HUES6 (cell line): ENCODE results near the gene MEIS3.

Experiments used
- H3K27ac ChIP-seq: 2 replicates; pipeline ENCODE4 v1.7.0; 2013; ENCODE audit warnings: low read depth, mild to moderate bottlenecking, low read length, inconsistent platforms
- H3K27me3 ChIP-seq: 2 replicates; pipeline ENCODE4 v1.6.1; 2013; ENCODE audit warnings: low read length; ENCODE audit not compliant: control insufficient read depth, insufficient read depth
- H3K36me3 ChIP-seq: 2 replicates; pipeline ENCODE4 v1.6.1; 2013; ENCODE audit warnings: low read length; ENCODE audit not compliant: control insufficient read depth, insufficient read depth
- H3K4me1 ChIP-seq: 2 replicates; pipeline ENCODE4 v1.6.1; 2013; ENCODE audit warnings: low read length; ENCODE audit not compliant: control insufficient read depth, insufficient read depth
- H3K4me3 ChIP-seq: 2 replicates; pipeline ENCODE4 v1.5.1; 2013; ENCODE audit warnings: low read depth, low read length
- H3K9ac ChIP-seq: one replicate; pipeline ENCODE4 v1.6.1; 2013; ENCODE audit warnings: mild to moderate bottlenecking, low read length
- H3K9me3 ChIP-seq: 2 replicates; pipeline ENCODE4 v1.6.1; 2013; ENCODE audit warnings: low read depth, low read length; ENCODE audit not compliant: control insufficient read depth, insufficient read depth

MEIS3 gene

DNA sequence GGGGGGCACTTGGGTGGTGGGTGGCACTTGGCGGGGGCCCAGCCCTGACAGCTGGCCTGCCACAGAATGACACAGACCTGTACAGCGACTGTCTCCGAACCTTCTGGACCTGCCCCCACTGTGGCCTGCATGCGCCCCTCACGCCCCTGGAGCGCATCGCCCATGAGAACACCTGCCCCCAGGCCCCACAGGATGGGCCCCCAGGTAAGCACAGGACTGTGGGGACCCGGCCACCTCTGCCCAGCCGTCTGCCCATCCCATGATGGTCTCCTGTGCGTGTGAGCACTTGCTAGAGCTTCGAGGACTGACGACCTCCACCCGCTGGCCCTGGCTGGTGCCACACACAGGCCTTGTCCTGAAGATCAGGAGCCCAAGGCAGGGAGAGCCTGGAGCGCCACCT, 38.2 kb downstream of the MEIS3 start:
- Histone ChIP-seq H3K27ac (no peak overlapping the region), H3K36me3 (peaks cover 60% of the 10 kb centered on the region)

DNA sequence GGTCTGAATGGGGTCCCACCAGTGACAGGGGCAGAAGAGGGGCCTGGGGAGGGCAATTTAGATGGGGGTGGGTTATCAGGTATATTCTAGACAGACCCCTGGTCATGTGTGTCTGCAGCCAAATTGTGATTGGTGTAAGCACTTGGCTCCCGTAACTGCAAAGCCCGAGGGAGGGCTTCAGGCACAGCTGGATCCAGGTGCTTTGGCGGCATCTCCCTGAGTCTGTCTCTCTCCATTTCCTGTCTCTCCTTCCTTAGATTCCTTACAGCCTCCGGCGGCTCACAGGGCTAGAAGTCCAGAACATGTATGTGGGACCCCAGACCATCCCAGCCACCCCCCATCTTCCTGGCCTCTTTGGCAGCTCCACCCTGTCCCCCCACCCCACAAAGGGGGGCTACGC, 38.8 kb downstream of the MEIS3 start:
- Histone ChIP-seq H3K9me3 (no peaks in the 10 kb centered on the region), H3K9ac (no peak overlapping the region), H3K27ac (no peak overlapping the region), H3K36me3 (peaks cover 66% of the 10 kb centered on the region), H3K27me3 (no peaks in the 10 kb centered on the region), H3K4me1 (peaks cover 6% of the 10 kb centered on the region; the same call in 1 of the 2 replicates), H3K4me3 (no peak overlapping the region)

More for the DNA sequence above, 38.2 kb downstream of the MEIS3 start:
- no peak overlapping the region for H3K9ac ChIP-seq
- no peaks in the 10 kb centered on the region for H3K27me3 ChIP-seq
- no peak overlapping the region for H3K4me3 ChIP-seq
- peaks cover 6% of the 10 kb centered on the region; the same call in 1 of the 2 replicates for H3K4me1 ChIP-seq
- no peaks in the 10 kb centered on the region for H3K9me3 ChIP-seq

- Histone ChIP-seq H3K9ac (no peak overlapping the region), H3K4me3 (no peak overlapping the region), H3K27me3 (no peaks in the 10 kb centered on the region), H3K36me3 (peaks cover 77% of the 10 kb centered on the region), H3K9me3 (no peaks in the 10 kb centered on the region), H3K4me1 (peaks cover 6% of the 10 kb centered on the region; the same call in 1 of the 2 replicates), H3K27ac (no peak overlapping the region)
Measured at GRCh38 chr19:47379381-47379938, 39.9 kb downstream of the MEIS3 start.

- Histone ChIP-seq H3K27ac (no peak overlapping the region), H3K36me3 (peaks cover 89% of the 10 kb centered on the region), H3K27me3 (no peaks in the 10 kb centered on the region), H3K9ac (no peak overlapping the region), H3K9me3 (no peaks in the 10 kb centered on the region), H3K4me1 (peaks cover 2% of the 10 kb centered on the region; the same call in 1 of the 2 replicates), H3K4me3 (no peak overlapping the region)
Measured at GRCh38 chr19:47378246-47378645, 41.1 kb downstream of the MEIS3 start.

DNA sequence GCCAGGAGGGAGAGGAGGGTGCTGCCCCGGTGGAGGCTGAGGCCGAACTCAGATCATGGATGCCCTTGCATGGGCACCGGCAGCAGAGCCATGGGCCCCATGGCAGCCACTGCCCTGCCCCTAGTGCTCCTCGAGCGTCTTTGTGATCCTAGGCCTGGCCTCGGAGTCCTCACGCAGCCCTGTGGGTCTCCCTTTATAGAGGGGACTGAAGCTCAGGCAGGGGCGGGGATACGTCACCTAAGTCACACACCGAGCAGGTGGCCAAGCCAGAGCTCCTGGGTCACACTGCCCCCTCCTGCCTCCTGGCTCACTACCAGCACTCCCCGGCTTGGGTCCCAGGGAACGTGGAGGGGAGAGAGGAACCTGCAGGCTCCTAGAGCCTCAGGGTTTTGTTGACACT, 41.5 kb downstream of the MEIS3 start:
- Histone ChIP-seq H3K36me3 (peaks cover 93% of the 10 kb centered on the region), H3K4me1 (no peaks in the 10 kb centered on the region), H3K27me3 (no peaks in the 10 kb centered on the region), H3K27ac (no peak overlapping the region), H3K9ac (no peak overlapping the region), H3K4me3 (no peak overlapping the region), H3K9me3 (no peaks in the 10 kb centered on the region)

DNA sequence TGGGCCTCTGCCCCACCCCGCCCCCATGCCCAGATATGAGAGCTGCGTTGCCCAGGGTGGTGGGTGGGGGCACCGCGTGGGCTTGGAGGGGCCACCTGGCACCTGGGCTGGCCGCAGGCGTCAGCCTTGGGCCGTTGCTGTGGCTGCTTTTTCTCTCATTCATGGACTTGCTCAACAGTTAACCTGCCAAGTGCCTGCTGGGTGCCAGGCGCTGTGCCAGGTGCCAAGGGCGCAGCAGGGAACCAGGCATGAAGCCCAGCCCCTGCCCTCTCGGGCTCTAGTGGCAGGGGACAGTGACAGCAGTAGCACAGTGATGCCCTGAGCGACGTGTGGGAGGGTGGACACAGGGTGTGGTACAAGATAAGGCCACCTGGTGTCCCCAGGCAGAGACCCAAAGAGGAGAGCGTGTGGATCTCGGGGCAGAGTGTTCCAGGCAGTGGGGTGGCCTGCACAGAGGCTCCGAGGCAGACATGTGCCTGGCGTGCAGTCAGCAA, 42.1 kb downstream of the MEIS3 start:
- H3K27ac ChIP-seq = no peak overlapping the region
- no peak overlapping the region for H3K4me3 ChIP-seq
- no peaks in the 10 kb centered on the region for H3K9me3 ChIP-seq
- H3K36me3 ChIP-seq = peaks cover 97% of the 10 kb centered on the region
- H3K4me1 ChIP-seq = no peaks in the 10 kb centered on the region
- H3K9ac ChIP-seq = no peak overlapping the region
- no peaks in the 10 kb centered on the region for H3K27me3 ChIP-seq

- H3K4me3 ChIP-seq = no peak overlapping the region
- H3K27ac ChIP-seq = no peak overlapping the region
- H3K4me1 ChIP-seq = no peaks in the 10 kb centered on the region
- H3K36me3 ChIP-seq = peaks cover 97% of the 10 kb centered on the region
- H3K9me3 ChIP-seq = no peaks in the 10 kb centered on the region
- no peak overlapping the region for H3K9ac ChIP-seq
- H3K27me3 ChIP-seq = no peaks in the 10 kb centered on the region
Measured at GRCh38 chr19:47376589-47377144, 42.7 kb downstream of the MEIS3 start.

DNA sequence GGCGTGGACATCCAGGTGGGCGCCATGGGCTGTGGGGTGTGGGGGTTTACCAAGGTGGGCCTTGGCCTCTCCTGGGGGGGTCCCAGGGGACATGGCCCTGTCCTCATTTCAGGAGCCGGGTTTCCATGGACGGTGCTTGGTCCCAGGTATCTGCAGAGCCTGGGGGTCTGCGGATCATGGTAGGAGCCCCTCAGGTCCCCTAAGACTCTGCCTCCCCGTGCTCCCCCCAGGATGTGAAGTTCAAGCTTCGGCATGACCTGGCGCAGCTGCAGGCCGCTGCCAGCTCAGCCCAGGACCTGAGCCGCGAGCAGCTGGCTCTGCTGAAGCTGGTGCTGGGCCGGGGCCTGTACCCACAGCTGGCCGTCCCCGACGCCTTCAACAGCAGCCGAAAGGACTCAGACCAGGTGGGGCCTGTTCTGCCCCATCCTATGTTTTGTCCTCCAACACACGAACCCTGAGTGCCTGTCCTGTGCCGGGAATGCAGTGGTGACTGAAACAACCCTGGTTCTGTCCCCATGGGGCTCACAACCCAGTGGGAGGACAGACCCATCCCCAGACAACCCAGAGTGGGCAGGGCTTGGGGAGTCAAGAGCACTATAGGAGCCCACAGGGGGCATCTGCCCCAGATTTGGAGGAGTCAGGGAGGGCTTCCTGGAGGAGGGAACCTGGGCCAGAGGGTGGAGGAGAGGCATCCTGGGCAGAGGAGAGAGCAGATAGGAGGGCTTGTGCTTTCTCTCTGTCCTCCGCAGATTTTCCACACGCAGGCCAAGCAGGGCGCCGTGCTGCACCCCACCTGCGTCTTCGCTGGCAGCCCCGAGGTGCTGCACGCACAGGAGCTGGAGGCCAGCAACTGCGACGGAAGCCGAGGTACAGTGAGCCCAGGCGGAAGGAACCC, 43.4 kb downstream of the MEIS3 start:
- Histone ChIP-seq H3K27me3 (no peaks in the 10 kb centered on the region), H3K9me3 (no peaks in the 10 kb centered on the region), H3K27ac (no peak overlapping the region), H3K4me3 (no peak overlapping the region), H3K9ac (no peak overlapping the region), H3K4me1 (no peaks in the 10 kb centered on the region), H3K36me3 (peaks cover 96% of the 10 kb centered on the region)

DNA sequence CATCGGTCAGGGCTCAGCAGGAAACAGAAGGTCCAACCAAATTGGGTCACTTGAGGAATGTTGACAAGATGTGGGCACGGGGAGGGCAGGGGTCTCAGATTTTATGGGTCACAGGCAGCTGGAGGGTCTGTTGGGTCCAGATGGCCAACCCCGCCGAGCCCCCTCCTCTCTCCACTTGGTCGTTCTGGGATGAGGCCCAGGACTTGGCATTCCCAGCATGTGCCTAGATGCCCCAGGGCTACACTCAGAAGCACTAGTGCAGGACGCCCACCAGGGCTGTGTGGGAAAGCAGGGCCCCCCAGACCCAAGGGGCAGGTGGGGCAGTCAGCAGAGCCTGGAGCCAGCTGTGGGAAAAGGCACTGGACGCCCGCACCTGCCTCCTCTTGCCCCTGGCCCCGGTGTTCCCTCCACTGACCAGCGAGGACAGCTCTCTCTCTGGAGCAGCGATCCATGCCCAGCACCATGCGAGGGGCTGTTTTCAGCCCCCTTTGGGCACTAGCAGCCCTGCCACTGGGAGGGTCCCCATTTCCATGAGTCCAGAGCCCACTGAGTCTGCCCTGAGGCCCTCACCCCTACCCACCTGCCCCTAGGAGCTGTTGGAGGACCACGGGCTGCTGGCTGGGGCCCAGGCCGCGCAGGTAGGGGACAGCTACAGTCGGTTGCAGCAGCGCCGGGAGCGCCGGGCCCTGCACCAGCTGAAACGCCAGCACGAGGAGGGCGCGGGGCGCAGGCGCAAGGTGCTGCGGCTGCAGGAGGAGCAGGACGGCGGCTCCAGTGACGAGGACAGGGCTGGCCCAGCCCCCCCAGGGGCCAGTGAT, 44.2 kb downstream of the MEIS3 start:
- Histone ChIP-seq H3K27me3 (no peaks in the 10 kb centered on the region), H3K27ac (no peak overlapping the region), H3K36me3 (peaks cover 96% of the 10 kb centered on the region), H3K9me3 (no peaks in the 10 kb centered on the region), H3K9ac (no peak overlapping the region), H3K4me3 (no peak overlapping the region), H3K4me1 (no peaks in the 10 kb centered on the region)

GRCh38 chr19:47373246-47374240, 45.8 kb downstream of the MEIS3 start:
- Histone ChIP-seq H3K36me3 (peaks cover 99% of the 10 kb centered on the region), H3K4me1 (no peaks in the 10 kb centered on the region), H3K9ac (no peak overlapping the region), H3K27me3 (no peaks in the 10 kb centered on the region), H3K27ac (no peak overlapping the region), H3K4me3 (no peak overlapping the region), H3K9me3 (no peaks in the 10 kb centered on the region)
